HG03442 (cell line): ENCODE results near the gene C14orf132.
"Not testable (repeated sequence)": the region's sequence is repeated elsewhere in the genome, so short reads cannot be mapped to it uniquely, and the experiment has no call there.

Source experiments
- ATAC-seq: cut with Tn5 transposase; IDR thresholded peaks from one replicate; pipeline ENCODE4 v1.9.1; 2021; ENCODE audit warnings: mild to moderate bottlenecking, moderate library complexity; ENCODE audit not compliant: unreplicated experiment

C14orf132 gene

DNA sequence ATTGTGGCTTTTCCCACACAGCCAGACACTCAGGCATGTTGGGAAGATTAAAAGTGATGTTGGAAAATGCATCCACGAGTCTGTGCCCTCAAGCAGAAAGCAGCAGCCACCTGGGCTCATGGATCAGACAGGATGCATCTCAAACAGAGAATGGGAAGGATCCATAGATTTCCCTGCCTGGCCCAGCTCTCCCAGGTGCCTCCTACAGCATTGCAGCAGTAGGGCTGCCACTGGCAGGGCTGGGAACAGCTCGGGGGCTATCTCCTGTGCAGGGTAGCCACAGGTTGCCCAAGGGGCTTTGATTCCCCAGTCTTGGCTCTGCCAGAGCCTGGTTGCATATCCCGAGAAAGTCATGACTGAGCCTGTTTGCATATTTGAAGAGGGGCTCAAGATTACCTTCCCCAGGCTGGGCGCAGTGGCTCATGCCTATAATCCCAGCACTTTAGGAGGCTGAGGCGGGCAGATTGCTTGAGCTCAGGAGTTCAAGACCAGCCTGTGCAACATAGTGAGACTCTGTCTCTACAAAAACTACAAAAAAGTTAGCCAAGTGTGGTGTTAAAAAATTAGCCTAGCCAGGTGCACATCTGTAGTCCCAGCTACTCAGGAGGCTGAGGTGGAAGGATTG, 19.5 kb downstream of the C14orf132 start:
- ATAC-seq = no peak

DNA sequence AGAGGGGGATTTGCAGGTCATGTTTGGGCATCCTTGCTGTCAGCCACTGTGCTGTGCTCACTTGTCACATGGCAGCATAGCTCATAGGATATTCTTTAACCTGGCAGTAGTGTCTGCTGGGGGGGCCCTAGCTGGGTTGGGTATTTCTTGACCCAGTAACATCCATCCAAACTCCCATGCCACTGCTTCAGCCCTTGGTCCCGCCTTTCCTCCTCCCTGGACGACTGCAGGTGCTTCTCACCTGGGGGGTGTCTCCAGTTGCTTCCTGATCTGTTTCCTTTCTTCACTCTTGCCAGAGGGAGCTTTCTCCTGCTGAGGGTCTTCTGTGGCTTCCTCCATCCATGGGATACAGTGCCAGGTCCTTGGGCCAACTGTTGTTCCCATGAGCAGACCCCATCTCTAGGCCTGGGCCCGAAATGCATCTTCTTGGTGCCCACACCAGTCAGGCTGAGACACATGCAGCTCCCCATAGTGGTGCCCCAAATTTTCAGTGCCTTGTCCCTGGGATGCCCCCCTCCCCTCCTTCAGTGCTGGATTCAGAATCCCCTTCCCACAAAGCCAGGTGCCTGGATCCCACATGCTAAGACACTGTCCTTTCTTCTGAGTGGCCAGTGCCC, 20.5 kb downstream of the C14orf132 start:
- ATAC-seq = no peak

DNA sequence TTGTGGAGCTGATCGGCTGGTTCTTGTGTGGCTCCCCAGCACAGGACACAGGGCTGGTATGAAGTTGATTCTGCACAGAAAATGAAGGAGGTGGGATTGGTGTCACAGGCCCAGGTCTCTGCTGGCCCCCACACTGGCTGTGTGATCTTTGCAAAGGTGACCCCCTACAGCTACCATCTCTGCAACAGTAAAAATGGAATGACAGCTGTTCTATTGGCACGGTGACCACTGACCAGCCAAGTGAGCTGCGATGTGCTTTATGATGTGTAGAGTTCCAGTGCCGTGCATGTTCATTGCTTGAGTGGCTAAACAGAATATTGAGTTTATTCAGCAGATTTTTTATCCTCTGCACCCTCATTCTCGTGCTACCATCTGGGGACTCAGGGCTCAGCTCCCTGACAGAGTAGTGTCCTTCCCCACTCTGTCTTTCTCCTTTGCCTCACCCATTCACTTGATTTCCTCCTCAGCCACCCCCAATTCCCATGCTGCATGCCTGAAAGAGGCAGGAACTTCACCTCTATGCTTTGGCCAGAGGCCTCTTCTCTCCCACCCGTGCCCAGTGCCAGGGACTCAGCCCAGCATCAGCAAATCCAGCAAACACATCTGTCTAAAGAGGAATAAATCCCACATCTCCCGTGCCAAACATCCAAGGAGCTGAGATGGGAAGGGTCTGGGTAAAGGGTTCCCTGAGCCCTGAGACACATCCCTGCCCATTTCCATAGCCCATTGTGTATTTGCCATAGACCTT, 21.2 kb downstream of the C14orf132 start:
- no peak for ATAC-seq

- ATAC-seq = no peak
Observed at GRCh38 chr14:96062010-96062409, 22.8 kb downstream of the C14orf132 start.

DNA sequence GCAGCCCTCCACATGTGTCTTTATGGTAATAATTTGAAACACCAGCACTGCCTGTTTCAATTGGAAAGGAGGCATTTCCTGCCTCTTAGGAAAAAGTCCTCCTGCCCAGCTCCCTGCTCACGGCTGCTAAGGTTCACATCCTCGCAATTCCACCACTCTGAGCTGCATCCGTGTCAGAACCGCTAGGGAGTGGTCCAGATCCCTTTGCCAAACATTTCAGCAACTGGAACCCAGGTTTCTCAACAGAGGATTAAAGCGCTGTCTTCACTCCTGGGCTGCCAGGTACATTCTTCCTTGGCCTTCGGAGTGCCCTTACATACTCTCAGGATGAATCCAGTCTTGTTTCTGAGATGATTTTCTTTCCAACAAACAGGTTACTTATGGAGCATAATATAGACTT, 23.3 kb downstream of the C14orf132 start:
- ATAC-seq = no peak

DNA sequence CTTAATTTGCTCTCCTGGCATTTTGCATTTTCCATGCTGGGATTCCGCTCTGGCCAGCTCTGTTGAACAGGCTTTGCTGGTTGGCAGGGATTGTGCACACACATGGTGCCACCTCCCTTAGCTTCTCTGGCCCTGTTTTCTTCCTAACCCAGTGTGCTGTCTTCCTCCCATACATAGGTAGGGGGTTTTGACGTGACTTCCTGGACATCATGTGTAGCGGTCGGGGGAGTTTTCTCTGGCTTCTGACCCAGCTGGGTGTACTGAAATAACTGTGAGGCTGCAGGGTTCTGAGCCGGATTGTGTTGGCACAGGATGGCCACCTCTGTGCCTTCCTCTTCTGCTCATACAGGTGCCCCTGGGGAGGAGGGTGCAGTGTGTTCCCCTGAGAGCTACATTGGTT, 25.7 kb downstream of the C14orf132 start:
- no peak for ATAC-seq

DNA sequence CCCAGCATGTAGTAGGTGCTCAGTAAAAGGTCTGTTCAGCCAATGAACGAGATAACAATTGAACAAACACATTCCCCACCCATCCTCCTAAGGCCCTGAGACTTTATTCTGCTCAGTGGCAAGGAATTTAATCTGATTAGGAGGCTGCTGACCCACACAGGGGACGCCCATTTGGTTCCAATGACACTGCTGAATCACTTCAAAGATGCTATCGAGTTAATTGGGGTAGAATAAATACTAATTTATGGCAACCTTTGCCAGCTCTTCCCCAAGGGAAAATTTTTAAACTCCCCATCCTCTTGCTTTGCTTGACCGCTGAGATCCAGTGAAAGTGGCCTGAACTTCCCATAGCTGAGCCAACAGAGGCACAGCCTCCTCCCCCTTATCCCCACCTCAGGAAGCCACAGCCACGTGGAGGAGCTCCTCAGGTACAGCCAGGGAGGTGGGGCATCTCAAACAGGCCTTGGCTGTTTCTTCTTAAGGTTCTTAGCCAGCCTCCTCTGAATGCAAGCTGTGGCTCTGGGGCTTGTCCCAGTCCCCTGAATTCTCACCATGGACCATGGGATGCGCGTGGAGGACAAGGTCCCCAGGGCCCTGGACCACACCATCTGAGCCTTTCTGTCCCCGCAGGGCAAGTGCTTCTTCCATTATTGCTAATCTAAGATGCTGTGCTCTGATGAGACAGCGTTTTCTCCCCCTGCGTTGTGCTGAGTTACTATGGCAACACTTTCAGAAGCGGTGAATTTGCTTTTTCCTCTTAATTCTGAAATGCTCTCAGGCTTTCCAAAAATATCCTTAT, 26.7 kb downstream of the C14orf132 start:
- ATAC-seq = no peak

DNA sequence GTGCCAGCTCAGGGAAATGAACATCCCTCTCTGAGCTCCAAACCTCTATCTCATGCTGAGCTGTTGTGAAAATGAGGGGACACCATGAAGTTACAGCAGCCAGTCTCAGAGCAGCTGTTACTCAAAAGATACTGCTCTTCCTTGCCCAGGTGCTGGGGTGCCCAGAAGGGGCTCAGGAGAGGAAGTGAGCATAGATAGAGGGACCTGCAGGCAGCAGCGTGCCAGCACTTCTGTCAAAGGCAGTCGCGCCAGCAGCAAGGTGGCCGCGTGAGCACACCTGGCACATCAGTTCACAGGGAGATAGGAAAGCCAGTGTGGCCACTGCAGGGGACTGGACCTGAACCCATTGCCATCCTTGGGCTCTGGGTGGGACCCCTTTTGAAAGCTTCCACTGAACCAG, 27.8 kb downstream of the C14orf132 start:
- no peak for ATAC-seq

- no peak for ATAC-seq
Observed at GRCh38 chr14:96067985-96068930, 29.1 kb downstream of the C14orf132 start.

DNA sequence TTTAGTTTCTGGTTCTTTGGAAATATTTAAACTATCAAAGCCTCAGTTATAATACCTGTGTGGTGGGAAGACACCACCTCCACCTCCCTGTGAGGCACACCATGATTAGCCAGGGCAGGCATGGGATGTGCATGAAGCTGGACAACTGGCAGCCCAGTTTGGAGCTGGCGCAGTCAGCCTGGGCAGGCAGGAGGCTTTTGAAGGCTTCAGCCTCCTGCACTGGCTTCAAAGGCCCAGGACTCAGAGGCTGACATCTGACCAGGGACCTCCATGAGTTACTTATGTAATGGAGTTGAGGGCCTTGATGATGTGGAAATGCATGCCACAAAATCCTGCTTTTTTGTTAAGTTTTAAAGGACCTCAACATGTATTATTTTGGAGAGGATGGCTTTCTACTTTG, 30.3 kb downstream of the C14orf132 start:
- ATAC-seq = no peak

DNA sequence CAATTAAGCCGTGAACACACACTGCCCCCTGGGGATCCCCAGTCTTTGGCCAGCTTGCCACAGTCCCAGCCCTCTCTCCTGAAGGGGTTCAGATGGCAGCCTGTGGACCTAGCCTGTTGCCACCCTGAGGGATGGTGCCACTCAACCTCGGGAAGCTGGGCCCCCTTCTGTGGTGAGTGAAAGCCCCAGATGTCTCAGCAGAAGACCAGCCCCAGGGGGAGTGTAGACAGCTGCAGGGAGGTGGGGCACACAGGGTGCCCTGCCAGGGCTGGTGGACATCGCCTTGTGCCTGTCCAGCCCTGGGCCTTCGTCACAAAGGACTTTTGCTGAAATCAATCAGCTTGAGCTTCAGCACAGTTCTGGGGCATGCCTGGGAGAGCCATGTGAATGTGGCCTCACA, 32.4 kb downstream of the C14orf132 start:
- no peak for ATAC-seq

DNA sequence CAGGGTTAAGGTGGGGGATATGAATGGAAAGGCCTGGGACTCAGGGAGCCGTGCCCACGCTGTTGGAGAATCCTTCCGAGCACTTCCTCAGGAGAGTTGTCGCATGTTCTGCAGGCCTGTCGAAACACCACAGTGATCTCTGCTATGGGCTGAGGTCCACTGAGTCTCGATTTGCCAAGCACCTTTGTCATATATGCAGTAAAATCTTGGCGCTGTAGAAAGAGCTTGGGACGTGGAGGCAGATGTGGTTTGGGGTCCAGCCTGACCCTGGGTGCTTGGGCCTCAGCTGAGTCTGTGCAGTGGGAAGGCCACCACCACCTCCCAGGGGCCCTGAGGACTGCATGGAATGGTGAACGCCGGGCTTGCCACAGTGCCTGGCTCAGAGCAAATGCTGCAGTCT, 32.9 kb downstream of the C14orf132 start:
- no peak for ATAC-seq

GRCh38 chr14:96072746-96073145, 33.6 kb downstream of the C14orf132 start:
- no peak for ATAC-seq

GRCh38 chr14:96073260-96074039, 34.3 kb downstream of the C14orf132 start:
- ATAC-seq = not testable (repeated sequence)

- no peak for ATAC-seq
Observed at GRCh38 chr14:96077983-96078624, 38.9 kb downstream of the C14orf132 start.

DNA sequence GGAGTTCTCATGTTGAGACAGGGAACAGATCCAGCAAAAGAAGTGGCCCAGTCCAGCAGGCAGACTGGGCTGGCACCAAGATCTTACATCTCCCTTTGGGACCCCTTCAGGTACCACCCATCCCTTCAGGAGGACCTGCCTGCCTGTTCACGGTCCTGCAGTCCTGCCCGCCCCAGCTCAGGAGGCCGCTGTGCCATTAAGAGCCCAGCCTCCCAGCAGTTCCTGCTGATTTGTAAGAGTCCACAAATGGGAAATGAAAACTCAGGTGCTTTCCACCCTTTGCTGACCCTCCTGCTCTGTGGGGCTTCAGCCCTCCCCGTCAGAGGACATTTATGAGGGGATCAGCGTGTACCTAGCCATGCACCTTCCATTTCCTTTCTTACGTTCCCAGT, 39.5 kb downstream of the C14orf132 start:
- no peak for ATAC-seq

- ATAC-seq = no peak
Observed at GRCh38 chr14:96079066-96079465, 39.9 kb downstream of the C14orf132 start.

DNA sequence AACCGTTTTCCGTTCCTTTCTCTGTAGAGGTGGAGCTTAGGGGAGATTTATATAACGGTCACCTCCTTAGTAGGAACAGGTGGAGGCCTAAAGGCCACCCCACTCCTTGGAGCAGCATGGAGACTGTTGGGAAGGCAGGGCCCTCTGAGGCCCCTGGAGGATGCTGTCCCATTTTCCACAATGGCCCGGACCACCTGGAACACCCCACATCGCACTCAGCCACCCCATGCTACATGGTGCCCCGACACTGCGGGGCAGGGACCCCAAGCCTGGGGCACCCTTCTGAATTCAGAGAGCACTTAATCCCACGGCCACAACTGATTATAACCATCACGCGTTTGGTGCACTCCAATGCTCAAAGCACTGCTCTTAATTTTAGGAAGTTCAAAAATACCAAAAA, 41.4 kb downstream of the C14orf132 start:
- ATAC-seq = no peak

DNA sequence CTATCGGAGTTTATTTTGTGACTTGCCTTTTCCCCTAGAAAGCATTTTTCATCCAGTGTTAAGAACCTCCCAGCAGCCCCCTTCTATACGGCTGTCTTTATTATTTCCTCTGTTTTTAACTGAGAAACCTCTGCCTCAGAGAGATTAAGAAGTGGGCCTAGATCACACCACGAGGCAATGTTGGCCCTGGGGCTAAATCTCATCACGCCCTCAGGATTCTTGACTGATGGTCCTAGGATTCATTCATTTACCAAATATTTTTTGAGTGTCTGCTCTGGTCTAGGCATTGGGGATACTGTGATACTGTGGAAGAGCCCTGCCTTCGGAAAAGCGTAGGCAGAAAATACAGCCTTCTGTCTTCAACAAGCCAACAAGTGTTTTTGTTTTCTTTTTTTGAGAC, 42.1 kb downstream of the C14orf132 start:
- no peak for ATAC-seq
